ENCODE data around the gene CD1E. TPM values are rescaled to one million over a fixed set of nuclear protein-coding genes. Genes with fewer than 3 reads are reported as not detected.

Gene CD1E
- total and polyA plus RNA-seq, 12 donors, result 0.06 to 0.50 TPM; not detected in 10

DNA sequence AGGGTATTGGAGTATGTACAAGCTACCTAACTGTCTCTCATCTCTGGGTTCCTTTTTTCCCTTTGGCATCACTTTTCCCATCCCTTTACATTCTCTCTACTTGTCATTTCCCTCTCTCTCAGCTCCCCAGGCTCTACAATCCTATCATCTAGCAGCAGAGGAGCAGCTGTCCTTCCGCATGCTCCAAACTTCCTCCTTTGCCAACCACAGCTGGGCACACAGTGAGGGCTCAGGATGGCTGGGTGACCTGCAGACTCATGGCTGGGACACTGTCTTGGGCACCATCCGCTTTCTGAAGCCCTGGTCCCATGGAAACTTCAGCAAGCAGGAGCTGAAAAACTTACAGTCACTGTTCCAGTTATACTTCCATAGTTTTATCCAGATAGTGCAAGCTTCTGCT lies 561 bp downstream of the CD1E start:
- no peak overlapping the region for H3K27ac ChIP-seq
- DNase-seq, result peak in 1 of 7 donors; percentile 5
- H3K27me3 ChIP-seq, result no peaks in the 10 kb centered on the region
- whole genome bisulfite sequencing, 4 donors, result 59 to 70% (median 63%) methylated on average over 2 of the region's 2 CpGs
- TF ChIP-seq, protein P1, sequence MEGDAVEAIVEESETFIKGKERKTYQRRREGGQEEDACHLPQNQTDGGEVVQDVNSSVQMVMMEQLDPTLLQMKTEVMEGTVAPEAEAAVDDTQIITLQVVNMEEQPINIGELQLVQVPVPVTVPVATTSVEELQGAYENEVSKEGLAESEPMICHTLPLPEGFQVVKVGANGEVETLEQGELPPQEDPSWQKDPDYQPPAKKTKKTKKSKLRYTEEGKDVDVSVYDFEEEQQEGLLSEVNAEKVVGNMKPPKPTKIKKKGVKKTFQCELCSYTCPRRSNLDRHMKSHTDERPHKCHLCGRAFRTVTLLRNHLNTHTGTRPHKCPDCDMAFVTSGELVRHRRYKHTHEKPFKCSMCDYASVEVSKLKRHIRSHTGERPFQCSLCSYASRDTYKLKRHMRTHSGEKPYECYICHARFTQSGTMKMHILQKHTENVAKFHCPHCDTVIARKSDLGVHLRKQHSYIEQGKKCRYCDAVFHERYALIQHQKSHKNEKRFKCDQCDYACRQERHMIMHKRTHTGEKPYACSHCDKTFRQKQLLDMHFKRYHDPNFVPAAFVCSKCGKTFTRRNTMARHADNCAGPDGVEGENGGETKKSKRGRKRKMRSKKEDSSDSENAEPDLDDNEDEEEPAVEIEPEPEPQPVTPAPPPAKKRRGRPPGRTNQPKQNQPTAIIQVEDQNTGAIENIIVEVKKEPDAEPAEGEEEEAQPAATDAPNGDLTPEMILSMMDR (IDR thresholded peaks at IDR 0.05), result no peak
- TF ChIP-seq POLR2A (IDR thresholded peaks at IDR 0.05), result no peak
- H3K4me3 ChIP-seq, result no peak overlapping the region
- no peaks in the 10 kb centered on the region for H3K36me3 ChIP-seq (replicated peaks in 1 of 2)
- H3K4me1 ChIP-seq (replicated peaks in 1 of 2), result no peaks in the 10 kb centered on the region
- intact Hi-C loops (cut with DNase I), result no loop called here
- H3K9me3 ChIP-seq (replicated peaks in 1 of 3), result no peaks in the 10 kb centered on the region

DNA sequence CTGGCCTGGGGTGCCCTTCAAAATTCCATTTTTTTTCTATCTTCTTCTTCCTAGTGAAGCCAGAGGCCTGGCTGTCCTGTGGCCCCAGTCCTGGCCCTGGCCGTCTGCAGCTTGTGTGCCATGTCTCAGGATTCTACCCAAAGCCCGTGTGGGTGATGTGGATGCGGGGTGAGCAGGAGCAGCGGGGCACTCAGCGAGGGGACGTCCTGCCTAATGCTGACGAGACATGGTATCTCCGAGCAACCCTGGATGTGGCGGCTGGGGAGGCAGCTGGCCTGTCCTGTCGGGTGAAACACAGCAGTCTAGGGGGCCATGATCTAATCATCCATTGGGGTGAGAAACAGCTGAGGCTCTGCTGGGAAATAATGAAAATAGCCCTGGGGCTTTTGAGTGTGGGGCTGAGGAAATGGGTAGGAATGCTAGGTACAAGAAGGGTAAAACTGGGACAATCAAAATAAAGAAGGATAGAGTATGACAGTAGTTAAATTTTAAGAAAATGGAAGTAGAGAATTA lies 2.1 kb downstream of the CD1E start:
- H3K27me3 ChIP-seq, result no peaks in the 10 kb centered on the region
- no peaks in the 10 kb centered on the region for H3K4me1 ChIP-seq (replicated peaks in 1 of 2)
- H3K9me3 ChIP-seq (replicated peaks in 1 of 3), result no peaks in the 10 kb centered on the region
- TF ChIP-seq, protein P1 (IDR thresholded peaks at IDR 0.05), result no peak
- no peak for TF ChIP-seq POLR2A (IDR thresholded peaks at IDR 0.05)
- intact Hi-C loops (cut with DNase I), result no loop called here
- no peaks in the 10 kb centered on the region for H3K36me3 ChIP-seq (replicated peaks in 1 of 2)
- no peak for DNase-seq
- no peak overlapping the region for H3K4me3 ChIP-seq
- WGBS, 4 donors, result 79 to 87% (median 82%) methylated on average over 10 of the region's 10 CpGs
- no peak overlapping the region for H3K27ac ChIP-seq

DNA sequence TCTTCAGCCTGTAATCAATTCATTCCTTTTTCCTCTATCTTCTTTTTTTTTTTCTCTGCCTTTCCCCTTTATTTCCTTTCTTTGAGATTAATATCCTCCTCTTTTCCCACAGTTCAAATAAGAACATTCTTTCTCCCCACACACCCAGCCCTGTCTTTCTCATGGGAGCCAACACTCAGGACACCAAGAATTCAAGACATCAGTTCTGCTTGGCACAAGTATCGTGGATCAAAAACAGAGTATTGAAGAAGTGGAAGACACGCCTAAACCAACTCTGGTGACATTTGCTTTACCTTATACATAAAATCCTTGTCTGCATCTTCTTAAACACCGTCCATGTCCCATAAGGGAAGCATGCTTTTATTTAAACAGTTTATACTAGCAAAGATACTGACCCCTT lies 2.9 kb downstream of the CD1E start:
- no peak for DNase-seq
- WGBS, 4 donors, result 64 to 77% (median 66%) methylated on average over 3 of the region's 3 CpGs
- H3K4me1 ChIP-seq (replicated peaks in 1 of 2), result no peaks in the 10 kb centered on the region
- H3K9me3 ChIP-seq (replicated peaks in 1 of 3), result no peaks in the 10 kb centered on the region
- H3K36me3 ChIP-seq (replicated peaks in 1 of 2), result no peaks in the 10 kb centered on the region
- H3K27ac ChIP-seq, result no peak overlapping the region
- no peak overlapping the region for H3K4me3 ChIP-seq
- TF ChIP-seq, protein P1 (IDR thresholded peaks at IDR 0.05), result no peak
- no peak for TF ChIP-seq POLR2A (IDR thresholded peaks at IDR 0.05)
- intact Hi-C loops (cut with DNase I), result no loop called here
- no peaks in the 10 kb centered on the region for H3K27me3 ChIP-seq

DNA sequence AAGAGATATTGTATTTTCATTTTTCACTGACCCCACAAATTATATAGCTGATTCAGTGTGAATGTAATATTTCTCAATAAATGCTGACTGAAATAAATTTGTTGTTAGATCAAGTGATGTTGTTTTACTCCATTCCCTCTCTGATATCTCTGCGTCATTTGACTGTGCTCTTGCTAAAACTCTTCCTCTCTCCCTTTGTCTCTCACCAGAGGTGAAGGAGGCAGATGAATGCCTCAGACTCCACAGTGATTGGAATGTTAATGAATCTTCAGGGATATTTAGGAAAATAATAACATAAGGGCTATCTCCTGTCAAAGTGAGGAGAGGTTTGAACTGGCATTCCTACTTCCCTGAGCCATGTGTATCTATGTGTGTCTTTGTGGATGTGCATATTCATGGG lies 3.7 kb downstream of the CD1E start:
- no peak overlapping the region for H3K4me3 ChIP-seq
- no peaks in the 10 kb centered on the region for H3K4me1 ChIP-seq (replicated peaks in 1 of 2)
- WGBS, 4 donors, result 59 to 74% (median 66%) methylated on average over 1 of the region's 1 CpG
- no peaks in the 10 kb centered on the region for H3K36me3 ChIP-seq (replicated peaks in 1 of 2)
- intact Hi-C loops (cut with DNase I), result no loop called here
- H3K27ac ChIP-seq, result no peak overlapping the region
- H3K27me3 ChIP-seq, result no peaks in the 10 kb centered on the region
- no peak for DNase-seq
- no peak for TF ChIP-seq POLR2A (IDR thresholded peaks at IDR 0.05)
- TF ChIP-seq, protein P1 (IDR thresholded peaks at IDR 0.05), result no peak
- no peaks in the 10 kb centered on the region for H3K9me3 ChIP-seq (replicated peaks in 1 of 3)

Measured in adrenal gland (tissue), 12 donors.